ENCODE measurements around the gene CNKSR2. TPM values are rescaled to one million over a fixed set of nuclear protein-coding genes. Genes with fewer than 3 reads are reported as not detected.

Gene CNKSR2
- total and polyA plus RNA-seq, 4 donors = 0.74 to 41.4 (median 2.1) TPM

- no peak for TF ChIP-seq CTCF (IDR thresholded peaks at IDR 0.05; ENCODE audit: control extremely low read depth, extremely low read depth)
- no peak for ATAC-seq (ENCODE audit: insufficient read depth, low FRiP score)
These were observed 34.1 kb downstream of the CNKSR2 start for GRCh38 chrX:21408307-21408706.

GRCh38 chrX:21408788-21409187, 34.6 kb downstream of the CNKSR2 start:
- H3K4me3 ChIP-seq = no peak overlapping the region
- H3K27me3 ChIP-seq (ENCODE audit: control insufficient read depth in 3 of 3, insufficient read depth in 3 of 3, low read length in 2 of 3) = peaks cover 0 to 5% (median 0%) of the 10 kb centered on the region in 3 donors
- H3K9me3 ChIP-seq (ENCODE audit: control insufficient read depth in 4 of 4, insufficient read depth in 3 of 4, low read length in 3 of 4) = no peaks in the 10 kb centered on the region
- H3K9ac ChIP-seq (ENCODE audit: insufficient read depth in 1 of 2, low read length in 2 of 2) = no peak overlapping the region
- ATAC-seq (ENCODE audit: insufficient read depth, low FRiP score) (no peak), DNase-seq (no peak)
- no peaks in the 10 kb centered on the region for H3K36me3 ChIP-seq (ENCODE audit: control insufficient read depth in 4 of 4, insufficient read depth in 4 of 4, low read length in 4 of 4)
- 51 to 63% methylated on average over 1 of the region's 1 CpG for WGBS, 2 donors
- no peak for TF ChIP-seq CTCF (IDR thresholded peaks at IDR 0.05; ENCODE audit: control extremely low read depth, extremely low read depth)
- no peaks in the 10 kb centered on the region for H3K4me1 ChIP-seq (ENCODE audit: control insufficient read depth in 5 of 5, insufficient read depth in 5 of 5, low read length in 5 of 5)
- no peak overlapping the region for H3K27ac ChIP-seq (ENCODE audit: low read depth in 1 of 2, low read length in 1 of 2)

More at GRCh38 chrX:21408307-21408706, 34.1 kb downstream of the CNKSR2 start:
- peak in 1 of 3 donors; percentile 26 for DNase-seq
- Histone ChIP-seq H3K4me3 (no peak overlapping the region), H3K27ac (ENCODE audit: low read depth in 1 of 2, low read length in 1 of 2) (no peak overlapping the region), H3K27me3 (ENCODE audit: control insufficient read depth in 3 of 3, insufficient read depth in 3 of 3, low read length in 2 of 3) (peaks cover 0 to 5% (median 0%) of the 10 kb centered on the region in 3 donors), H3K36me3 (ENCODE audit: control insufficient read depth in 4 of 4, insufficient read depth in 4 of 4, low read length in 4 of 4) (no peaks in the 10 kb centered on the region), H3K4me1 (ENCODE audit: control insufficient read depth in 5 of 5, insufficient read depth in 5 of 5, low read length in 5 of 5) (no peaks in the 10 kb centered on the region), H3K9ac (ENCODE audit: insufficient read depth in 1 of 2, low read length in 2 of 2) (no peak overlapping the region), H3K9me3 (ENCODE audit: control insufficient read depth in 4 of 4, insufficient read depth in 3 of 4, low read length in 3 of 4) (no peaks in the 10 kb centered on the region)
- WGBS, 2 donors = 39 to 54% methylated on average over 2 of the region's 2 CpGs

- Histone ChIP-seq H3K36me3 (ENCODE audit: control insufficient read depth in 4 of 4, insufficient read depth in 4 of 4, low read length in 4 of 4) (no peaks in the 10 kb centered on the region), H3K9me3 (ENCODE audit: control insufficient read depth in 4 of 4, insufficient read depth in 3 of 4, low read length in 3 of 4) (peaks cover 0 to 3% (median 0%) of the 10 kb centered on the region in 4 donors), H3K4me1 (ENCODE audit: control insufficient read depth in 5 of 5, insufficient read depth in 5 of 5, low read length in 5 of 5) (no peaks in the 10 kb centered on the region), H3K9ac (ENCODE audit: insufficient read depth in 1 of 2, low read length in 2 of 2) (no peak overlapping the region), H3K27ac (ENCODE audit: low read depth in 1 of 2, low read length in 1 of 2) (no peak overlapping the region), H3K27me3 (ENCODE audit: control insufficient read depth in 3 of 3, insufficient read depth in 3 of 3, low read length in 2 of 3) (peaks cover 0 to 3% (median 0%) of the 10 kb centered on the region in 3 donors), H3K4me3 (no peak overlapping the region)
- TF ChIP-seq CTCF (IDR thresholded peaks at IDR 0.05; ENCODE audit: control extremely low read depth, extremely low read depth) = no peak
- DNase-seq (no peak), ATAC-seq (ENCODE audit: insufficient read depth, low FRiP score) (no peak)
- 38 to 60% methylated on average over 3 of the region's 3 CpGs for WGBS, 2 donors
These were observed 37.8 kb downstream of the CNKSR2 start for GRCh38 chrX:21412029-21412428.

- Histone ChIP-seq H3K36me3 (ENCODE audit: control insufficient read depth in 4 of 4, insufficient read depth in 4 of 4, low read length in 4 of 4) (no peaks in the 10 kb centered on the region), H3K4me3 (no peak overlapping the region), H3K27ac (ENCODE audit: low read depth in 1 of 2, low read length in 1 of 2) (no peak overlapping the region), H3K9me3 (ENCODE audit: control insufficient read depth in 4 of 4, insufficient read depth in 3 of 4, low read length in 3 of 4) (peaks cover 0 to 9% (median 0%) of the 10 kb centered on the region in 4 donors), H3K27me3 (ENCODE audit: control insufficient read depth in 3 of 3, insufficient read depth in 3 of 3, low read length in 2 of 3) (peaks cover 0 to 3% (median 0%) of the 10 kb centered on the region in 3 donors), H3K9ac (ENCODE audit: insufficient read depth in 1 of 2, low read length in 2 of 2) (no peak overlapping the region), H3K4me1 (ENCODE audit: control insufficient read depth in 5 of 5, insufficient read depth in 5 of 5, low read length in 5 of 5) (no peaks in the 10 kb centered on the region)
- DNase-seq (no peak), ATAC-seq (ENCODE audit: insufficient read depth, low FRiP score) (no peak)
- WGBS, 2 donors = 59 to 84% methylated on average over 3 of the region's 3 CpGs
- no peak for TF ChIP-seq CTCF (IDR thresholded peaks at IDR 0.05; ENCODE audit: control extremely low read depth, extremely low read depth)
These were observed 38.7 kb downstream of the CNKSR2 start for GRCh38 chrX:21412883-21413282.
